ENCODE measurements around the gene DPYSL3.

DNA sequence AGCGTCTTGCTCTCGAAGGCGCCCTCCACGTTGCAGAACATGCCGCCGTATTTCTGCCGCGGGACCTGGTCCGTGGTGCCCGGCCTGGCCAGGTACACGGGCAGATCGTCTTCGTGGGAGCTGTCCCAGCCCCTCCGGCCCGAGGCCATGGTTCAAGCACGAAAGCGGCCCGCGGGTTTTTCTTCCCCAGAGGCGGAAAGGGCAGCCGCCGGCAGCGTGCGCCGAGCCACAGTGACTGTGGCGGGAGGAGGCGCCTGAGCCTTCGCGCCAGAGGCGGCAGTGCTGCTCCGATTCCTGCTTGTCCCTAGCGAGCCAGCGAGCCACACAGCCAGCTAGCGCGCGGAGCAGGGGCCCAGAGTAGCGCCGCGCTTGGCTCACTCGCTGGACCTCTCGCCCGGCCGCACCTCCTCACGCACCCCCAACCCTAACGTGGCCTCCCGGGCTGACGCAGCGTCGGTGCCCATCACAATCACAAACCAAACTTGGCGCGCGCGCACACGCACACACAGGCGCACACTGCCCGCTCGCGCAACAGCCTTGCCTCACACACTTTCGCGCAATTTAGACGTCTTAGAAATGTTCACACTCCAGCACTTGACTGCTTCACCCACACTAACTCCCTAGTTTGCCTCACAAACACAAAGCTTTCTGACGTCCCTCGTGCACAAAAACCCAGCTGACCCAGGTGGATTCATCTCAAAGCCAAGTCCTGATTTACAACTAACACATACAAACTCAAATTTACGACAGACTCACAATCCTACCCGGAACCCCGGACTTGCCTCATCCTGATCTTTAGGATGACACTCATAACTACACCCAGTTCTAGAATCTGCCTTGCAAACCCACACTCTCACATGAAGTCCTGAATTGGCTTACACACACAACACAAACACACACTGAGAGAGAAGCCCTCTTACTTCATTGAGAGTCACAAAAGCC, at the start of gene DPYSL3:
- TF ChIP-seq GATA3 (IDR thresholded peaks at IDR 0.05; ENCODE audit: low read depth, low read length) (no peak), GATA2 (IDR thresholded peaks at IDR 0.05; ENCODE audit: low read depth, low read length) (no peak)
